WI38 (cell line): ENCODE data around the gene RMDN3.

ENCODE experiments used
- H3K4me3 ChIP-seq: 2 replicates; pipeline ENCODE4 v1.5.1; 2011; ENCODE audit warnings: low read depth, mild to moderate bottlenecking, control low read depth, low read length
- TF ChIP-seq, protein P1 (sequence below): IDR thresholded peaks from 2 replicates; pipeline ENCODE4 v1.5.1; 2012; ENCODE audit warnings: low read depth, mild to moderate bottlenecking, control low read depth, low read length

Gene RMDN3

GRCh38 chr15:40759961-40760360 is 4.9 kb upstream of the RMDN3 start:
- H3K4me3 ChIP-seq, result no peak overlapping the region
- TF ChIP-seq, protein P1, sequence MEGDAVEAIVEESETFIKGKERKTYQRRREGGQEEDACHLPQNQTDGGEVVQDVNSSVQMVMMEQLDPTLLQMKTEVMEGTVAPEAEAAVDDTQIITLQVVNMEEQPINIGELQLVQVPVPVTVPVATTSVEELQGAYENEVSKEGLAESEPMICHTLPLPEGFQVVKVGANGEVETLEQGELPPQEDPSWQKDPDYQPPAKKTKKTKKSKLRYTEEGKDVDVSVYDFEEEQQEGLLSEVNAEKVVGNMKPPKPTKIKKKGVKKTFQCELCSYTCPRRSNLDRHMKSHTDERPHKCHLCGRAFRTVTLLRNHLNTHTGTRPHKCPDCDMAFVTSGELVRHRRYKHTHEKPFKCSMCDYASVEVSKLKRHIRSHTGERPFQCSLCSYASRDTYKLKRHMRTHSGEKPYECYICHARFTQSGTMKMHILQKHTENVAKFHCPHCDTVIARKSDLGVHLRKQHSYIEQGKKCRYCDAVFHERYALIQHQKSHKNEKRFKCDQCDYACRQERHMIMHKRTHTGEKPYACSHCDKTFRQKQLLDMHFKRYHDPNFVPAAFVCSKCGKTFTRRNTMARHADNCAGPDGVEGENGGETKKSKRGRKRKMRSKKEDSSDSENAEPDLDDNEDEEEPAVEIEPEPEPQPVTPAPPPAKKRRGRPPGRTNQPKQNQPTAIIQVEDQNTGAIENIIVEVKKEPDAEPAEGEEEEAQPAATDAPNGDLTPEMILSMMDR, result no peak

- TF ChIP-seq, protein P1, result no peak
- H3K4me3 ChIP-seq, result no peak overlapping the region
These were observed 1.9 kb upstream of the RMDN3 start for GRCh38 chr15:40756938-40757337.

DNA sequence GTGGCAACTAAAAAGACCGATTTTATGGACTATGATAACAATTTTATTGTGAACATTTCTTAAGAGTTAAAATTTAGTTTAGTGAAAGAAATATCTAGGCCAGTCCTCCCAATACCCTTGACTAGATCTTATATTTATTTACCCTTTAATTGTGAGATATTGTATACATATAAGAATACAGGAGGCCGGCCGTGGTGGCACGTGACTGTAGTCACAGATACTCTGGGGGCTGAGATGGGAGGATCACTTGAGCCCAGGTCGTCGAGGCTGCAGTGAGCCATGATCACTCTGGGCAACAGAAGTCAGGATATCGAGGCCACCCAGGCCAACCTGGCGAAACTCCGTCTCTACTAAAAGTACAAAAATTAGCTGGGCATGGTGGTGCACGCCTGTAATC is 756 bp upstream of the RMDN3 start:
- H3K4me3 ChIP-seq, result peak overlapping the region; percentile 98
- TF ChIP-seq, protein P1, result no peak

GRCh38 chr15:40754574-40754882 is 526 bp downstream of the RMDN3 start:
- TF ChIP-seq, protein P1, result no peak

GRCh38 chr15:40751745-40752144 is 3.3 kb downstream of the RMDN3 start:
- TF ChIP-seq, protein P1, result no peak
- H3K4me3 ChIP-seq, result no peak overlapping the region

More at GRCh38 chr15:40754574-40754882, 526 bp downstream of the RMDN3 start:
- peak overlapping the region; percentile 98 for H3K4me3 ChIP-seq

DNA sequence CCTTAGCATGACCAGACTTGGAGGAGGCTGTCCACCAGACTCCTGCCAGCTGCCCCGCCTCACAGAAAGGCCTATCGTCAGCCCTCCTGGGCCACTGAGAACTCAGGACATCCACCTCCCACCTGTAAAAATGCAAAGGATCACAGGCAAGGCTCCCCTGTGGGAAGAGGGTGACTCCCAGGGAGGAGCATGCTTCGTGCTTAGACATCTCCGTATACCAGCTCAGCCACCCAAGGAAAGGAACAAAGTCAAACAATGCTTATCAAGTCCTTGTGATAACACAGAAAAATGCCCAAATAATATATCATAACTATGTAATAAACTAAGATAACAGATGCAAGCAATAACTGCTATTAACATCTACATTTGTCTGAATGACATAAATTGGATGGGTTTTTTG is 4.2 kb downstream of the RMDN3 start:
- H3K4me3 ChIP-seq, result no peak overlapping the region
- TF ChIP-seq, protein P1, result no peak

GRCh38 chr15:40749151-40749630 is 5.9 kb downstream of the RMDN3 start:
- H3K4me3 ChIP-seq, result no peak overlapping the region
- TF ChIP-seq, protein P1, result no peak
